Fibroblast of villous mesenchyme (primary cell): ENCODE data around the gene SLC8B1. TPM values are rescaled to one million over a fixed set of nuclear protein-coding genes. Genes with fewer than 3 reads are reported as not detected.

Source experiments
- DNase-seq: peaks from one replicate; pipeline ENCODE4 v3.0.0-alpha.2; 2010; ENCODE audit warnings: low read depth
- H3K4me3 ChIP-seq: 2 replicates; pipeline ENCODE4 v1.5.1; 2011; ENCODE audit warnings: low read depth, mild to moderate bottlenecking, low read length
- total RNA-seq: library from RNA; depleted of rRNA; stranded (reverse); fragments of >200 nt; gene quantifications from 2 replicates; pipeline ENCODE4 v1.2.3, GENCODE V29; 2012
- TF ChIP-seq, protein P1 (sequence below): IDR thresholded peaks from 2 replicates; pipeline ENCODE4 v1.5.1; 2012; ENCODE audit warnings: low read depth, mild to moderate bottlenecking, low read length; ENCODE audit not compliant: insufficient read depth

The SLC8B1 gene
- total RNA-seq, 1 donor, result 22.9 TPM

DNA sequence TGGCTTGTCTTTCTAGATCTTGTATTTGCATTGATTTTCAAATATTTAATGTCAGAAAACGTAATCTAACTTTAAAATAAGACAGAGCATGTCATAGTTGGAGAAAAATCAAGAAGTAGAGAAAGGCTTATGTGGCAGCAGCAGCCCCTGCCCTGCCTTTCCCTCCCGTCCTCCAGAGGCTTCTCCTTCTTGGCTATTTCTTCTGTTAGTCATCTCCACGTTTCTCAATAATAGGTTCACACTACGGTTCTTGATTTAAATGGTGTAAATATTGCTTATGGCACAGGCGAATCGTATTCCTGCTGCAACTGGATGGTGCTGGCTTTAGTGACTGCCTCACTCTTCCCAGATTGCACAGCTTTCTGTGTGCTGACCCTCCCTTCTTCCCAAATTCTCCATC, 42.8 kb downstream of the SLC8B1 start:
- TF ChIP-seq, protein P1, sequence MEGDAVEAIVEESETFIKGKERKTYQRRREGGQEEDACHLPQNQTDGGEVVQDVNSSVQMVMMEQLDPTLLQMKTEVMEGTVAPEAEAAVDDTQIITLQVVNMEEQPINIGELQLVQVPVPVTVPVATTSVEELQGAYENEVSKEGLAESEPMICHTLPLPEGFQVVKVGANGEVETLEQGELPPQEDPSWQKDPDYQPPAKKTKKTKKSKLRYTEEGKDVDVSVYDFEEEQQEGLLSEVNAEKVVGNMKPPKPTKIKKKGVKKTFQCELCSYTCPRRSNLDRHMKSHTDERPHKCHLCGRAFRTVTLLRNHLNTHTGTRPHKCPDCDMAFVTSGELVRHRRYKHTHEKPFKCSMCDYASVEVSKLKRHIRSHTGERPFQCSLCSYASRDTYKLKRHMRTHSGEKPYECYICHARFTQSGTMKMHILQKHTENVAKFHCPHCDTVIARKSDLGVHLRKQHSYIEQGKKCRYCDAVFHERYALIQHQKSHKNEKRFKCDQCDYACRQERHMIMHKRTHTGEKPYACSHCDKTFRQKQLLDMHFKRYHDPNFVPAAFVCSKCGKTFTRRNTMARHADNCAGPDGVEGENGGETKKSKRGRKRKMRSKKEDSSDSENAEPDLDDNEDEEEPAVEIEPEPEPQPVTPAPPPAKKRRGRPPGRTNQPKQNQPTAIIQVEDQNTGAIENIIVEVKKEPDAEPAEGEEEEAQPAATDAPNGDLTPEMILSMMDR, result no peak
- H3K4me3 ChIP-seq, result no peak overlapping the region
- peak; percentile 45 for DNase-seq

DNA sequence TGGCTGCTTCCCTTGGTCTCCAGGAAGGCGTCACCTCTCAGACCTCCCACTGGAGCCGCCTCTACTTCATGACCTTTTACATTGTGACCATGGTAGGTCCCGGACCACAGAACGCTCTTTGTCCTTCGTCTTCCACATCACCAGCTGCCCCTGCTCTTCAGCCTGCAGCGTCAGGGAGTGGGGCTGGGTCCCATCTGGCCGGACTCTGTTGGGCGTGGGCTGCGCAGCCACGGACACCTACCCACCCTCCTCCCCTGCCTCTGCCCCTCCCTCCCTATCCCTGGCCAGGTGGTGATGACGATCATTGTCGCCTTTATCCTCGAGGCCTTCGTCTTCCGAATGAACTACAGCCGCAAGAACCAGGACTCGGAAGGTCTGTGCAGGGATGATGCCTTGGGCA, 43.3 kb downstream of the SLC8B1 start:
- TF ChIP-seq, protein P1, result no peak
- H3K4me3 ChIP-seq, result no peak overlapping the region
- no peak for DNase-seq

DNA sequence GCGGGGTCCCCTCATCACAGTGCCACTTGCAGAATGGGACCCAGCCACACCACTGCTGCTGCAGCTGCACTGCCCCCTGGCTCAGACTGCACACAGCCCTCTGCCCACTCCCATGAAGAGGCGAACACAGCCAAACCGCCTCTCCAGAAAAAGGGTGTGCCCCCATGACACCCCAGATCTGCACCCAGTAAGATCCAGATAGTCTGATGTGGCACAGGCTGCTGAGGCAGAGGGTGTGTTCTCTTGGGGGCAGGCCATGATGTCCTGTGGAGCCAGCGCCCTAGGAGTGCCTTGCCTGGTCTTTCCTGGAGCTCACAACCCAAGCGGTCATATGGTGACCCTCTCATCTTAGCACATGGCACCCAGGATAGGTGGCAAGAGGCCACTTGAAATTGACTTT, 44.4 kb downstream of the SLC8B1 start:
- no peak for DNase-seq

DNA sequence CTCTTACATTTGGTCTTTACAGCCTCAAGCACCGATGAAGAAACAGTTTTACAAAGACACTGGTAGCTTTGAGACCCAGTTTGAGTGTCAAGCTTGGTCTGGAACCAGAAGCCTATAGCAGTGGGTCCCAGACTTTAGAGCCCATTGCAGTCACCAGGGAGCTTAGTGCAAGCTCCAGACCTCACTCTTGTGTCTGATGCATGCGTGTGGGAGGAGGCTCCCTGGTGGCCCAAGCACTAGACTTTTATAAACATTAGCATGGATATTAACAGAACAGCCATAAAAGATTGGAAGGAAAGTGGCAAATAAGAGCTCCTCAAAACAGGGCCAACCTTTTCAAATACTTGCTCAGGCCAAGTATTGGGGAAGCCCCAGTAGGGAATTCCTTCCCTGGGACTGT, 45.5 kb downstream of the SLC8B1 start:
- no peak overlapping the region for H3K4me3 ChIP-seq
- TF ChIP-seq, protein P1, result no peak
- peak; percentile 44 for DNase-seq

More for the DNA sequence above, 44.4 kb downstream of the SLC8B1 start:
- TF ChIP-seq, protein P1, result no peak
- H3K4me3 ChIP-seq, result no peak overlapping the region

DNA sequence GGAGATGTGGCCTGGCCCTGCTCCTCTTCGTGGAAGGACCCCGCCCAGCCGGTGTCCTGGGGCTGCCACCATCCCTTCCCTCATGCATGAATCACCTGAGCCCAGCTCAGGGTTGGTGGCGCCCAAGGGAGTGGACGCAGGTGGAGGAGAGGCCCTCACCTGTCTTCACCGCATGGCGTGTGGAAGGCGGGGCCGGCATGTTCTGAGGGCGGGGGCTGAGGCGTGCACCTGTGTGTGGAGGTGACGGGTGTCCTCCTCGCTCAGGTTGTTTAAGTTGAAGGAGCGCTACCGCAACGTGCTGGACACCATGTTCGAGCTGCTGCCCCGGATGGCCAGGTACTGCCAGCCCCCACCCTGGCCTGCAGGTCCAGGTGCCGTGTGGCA, 47.0 kb downstream of the SLC8B1 start:
- H3K4me3 ChIP-seq, result no peak overlapping the region
- DNase-seq, result no peak
- TF ChIP-seq, protein P1, result no peak

DNA sequence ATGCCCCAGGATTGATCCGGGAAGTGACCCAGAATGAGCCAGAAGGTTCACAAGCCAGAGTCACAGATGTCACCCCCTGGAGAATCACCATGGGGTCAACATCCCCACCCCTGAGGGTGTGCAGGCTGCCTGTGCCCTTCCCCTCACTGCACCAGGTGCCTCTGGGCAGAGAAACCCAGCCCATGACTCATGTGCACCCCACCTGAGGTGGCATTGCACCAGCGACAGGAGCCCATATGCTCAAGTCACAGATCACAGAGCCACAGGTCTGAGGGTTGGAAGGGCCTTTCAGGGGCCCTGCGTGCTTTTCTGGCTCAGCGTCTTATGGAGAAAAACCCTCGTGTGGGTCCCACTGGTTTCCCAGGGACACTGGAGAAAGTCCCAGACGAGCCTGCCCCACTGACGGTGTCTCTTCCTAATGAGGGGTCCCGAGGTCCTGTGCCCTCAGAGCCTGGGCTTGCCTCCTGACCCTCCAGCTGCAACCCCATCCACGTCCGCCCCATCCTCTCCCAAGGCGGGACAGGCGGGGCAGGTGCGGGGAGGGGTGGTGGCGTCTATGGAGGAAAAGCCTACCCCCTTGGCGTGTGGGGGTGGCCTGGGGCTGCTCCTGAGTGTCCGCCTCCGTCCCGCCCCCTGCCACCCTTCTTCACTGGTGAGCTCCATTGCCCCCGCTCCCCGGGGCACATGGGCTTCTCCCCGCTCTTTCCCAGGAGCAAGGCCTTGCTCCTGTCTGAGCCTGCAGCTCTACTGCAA, 47.6 kb downstream of the SLC8B1 start:
- H3K4me3 ChIP-seq, result no peak overlapping the region
- TF ChIP-seq, protein P1, result no peak
- no peak for DNase-seq

DNA sequence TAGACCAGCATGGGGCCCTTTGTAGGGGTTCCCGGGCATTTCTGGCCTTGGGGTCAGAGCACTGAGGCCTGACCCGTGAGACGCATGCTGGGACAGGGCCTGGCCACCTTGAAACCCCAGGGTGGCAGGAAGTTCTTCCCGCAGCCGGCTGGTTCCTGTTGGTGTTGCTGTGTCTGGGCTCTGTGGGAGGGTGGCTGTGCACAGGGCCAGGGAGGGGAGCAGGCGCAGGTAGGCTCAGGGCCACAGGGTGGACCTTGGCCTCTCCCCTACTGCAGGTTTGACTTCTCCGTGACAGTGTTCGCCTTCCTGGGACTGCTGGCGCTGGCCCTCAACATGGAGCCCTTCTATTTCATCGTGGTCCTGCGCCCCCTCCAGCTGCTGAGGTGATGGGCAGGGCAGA, 48.2 kb downstream of the SLC8B1 start:
- no peak for DNase-seq

More for the DNA sequence above, 48.2 kb downstream of the SLC8B1 start:
- no peak overlapping the region for H3K4me3 ChIP-seq
- TF ChIP-seq, protein P1, result no peak
